H9 (cell line): ENCODE results near the gene REV1. TPM values are rescaled to one million over a fixed set of nuclear protein-coding genes. Genes with fewer than 3 reads are reported as not detected.

Source experiments
- DNase-seq: peaks from one replicate; pipeline ENCODE4 v3.0.0-alpha.2; 2017
- H2AFZ ChIP-seq: one replicate; pipeline ENCODE4 v1.6.1; 2013; ENCODE audit warnings: mild to moderate bottlenecking, low read length, control low read depth, moderate library complexity
- H2AK5ac ChIP-seq: 2 replicates; pipeline ENCODE4 v1.6.1; 2013; ENCODE audit warnings: low read length, control low read depth, mixed read lengths; ENCODE audit not compliant: insufficient read length
- H2BK120ac ChIP-seq: one replicate; pipeline ENCODE4 v1.6.1; 2013; ENCODE audit warnings: low read depth, mild to moderate bottlenecking, low read length, control low read depth, inconsistent platforms; ENCODE audit not compliant: poor library complexity, severe bottlenecking
- H2BK12ac ChIP-seq: 2 replicates; pipeline ENCODE4 v1.6.1; 2013; ENCODE audit warnings: low read length, control low read depth, mixed read lengths, low read depth; ENCODE audit not compliant: insufficient read length
- H2BK15ac ChIP-seq: 2 replicates; pipeline ENCODE4 v1.6.1; 2013; ENCODE audit warnings: low read depth, low read length, control low read depth
- H2BK20ac ChIP-seq: one replicate; pipeline ENCODE4 v1.6.1; 2013; ENCODE audit warnings: low read depth, mild to moderate bottlenecking, low read length, control low read depth, inconsistent platforms; ENCODE audit not compliant: poor library complexity, severe bottlenecking
- H2BK5ac ChIP-seq: 2 replicates; pipeline ENCODE4 v1.6.1; 2013; ENCODE audit warnings: low read length, control low read depth, mixed read lengths; ENCODE audit not compliant: insufficient read length
- H3K14ac ChIP-seq: 2 replicates; pipeline ENCODE4 v1.6.1; 2013; ENCODE audit warnings: low read length, control low read depth; ENCODE audit not compliant: insufficient read depth
- H3K18ac ChIP-seq: 2 replicates; pipeline ENCODE4 v1.6.1; 2013; ENCODE audit warnings: low read depth, mild to moderate bottlenecking, mixed read lengths, low read length, control low read depth; ENCODE audit not compliant: insufficient read length
- H3K23ac ChIP-seq: 2 replicates; pipeline ENCODE4 v1.6.1; 2013; ENCODE audit warnings: low read length, control low read depth, mixed read lengths, low read depth; ENCODE audit not compliant: insufficient read length
- H3K23me2 ChIP-seq: 2 replicates; pipeline ENCODE4 v1.6.1; 2013; ENCODE audit warnings: low read depth, mild to moderate bottlenecking, mixed read lengths, low read length, control low read depth; ENCODE audit not compliant: insufficient read length, poor library complexity, severe bottlenecking
- H3K27ac ChIP-seq: 2 replicates; pipeline ENCODE4 v1.5.1; 2013; ENCODE audit warnings: low read length, control low read depth, mixed read lengths, low read depth; ENCODE audit not compliant: insufficient read length
- H3K27me3 ChIP-seq: 2 replicates; pipeline ENCODE4 v1.6.1; 2013; ENCODE audit warnings: low read length, control low read depth, inconsistent platforms; ENCODE audit not compliant: insufficient read depth
- H3K4ac ChIP-seq: 2 replicates; pipeline ENCODE4 v1.6.1; 2013; ENCODE audit warnings: low read depth, mild to moderate bottlenecking, control low read depth, inconsistent platforms, low read length, moderate library complexity
- H3K4me1 ChIP-seq: 2 replicates; pipeline ENCODE4 v1.6.1; 2013; ENCODE audit warnings: low read length, control low read depth, inconsistent platforms; ENCODE audit not compliant: insufficient read depth
- H3K4me2 ChIP-seq: 2 replicates; pipeline ENCODE4 v1.6.1; 2013; ENCODE audit warnings: low read length, control low read depth, mixed read lengths; ENCODE audit not compliant: insufficient read length, insufficient read depth
- H3K56ac ChIP-seq: 2 replicates; pipeline ENCODE4 v1.6.1; 2013; ENCODE audit warnings: low read depth, mild to moderate bottlenecking, mixed read lengths, low read length, control low read depth; ENCODE audit not compliant: insufficient read length
- H3K79me1 ChIP-seq: 2 replicates; pipeline ENCODE4 v1.6.1; 2013; ENCODE audit warnings: low read depth, mild to moderate bottlenecking, moderate library complexity, low read length, control low read depth, inconsistent platforms; ENCODE audit not compliant: insufficient read depth, poor library complexity, severe bottlenecking
- H3K79me2 ChIP-seq: 2 replicates; pipeline ENCODE4 v1.6.1; 2013; ENCODE audit warnings: low read length, control low read depth, inconsistent platforms; ENCODE audit not compliant: insufficient read depth
- H3K9ac ChIP-seq: 2 replicates; pipeline ENCODE4 v1.6.1; 2013; ENCODE audit warnings: low read length, control low read depth, mixed read lengths; ENCODE audit not compliant: insufficient read length; ENCODE audit errors: extremely low read depth
- H3K9me3 ChIP-seq: one replicate; pipeline ENCODE4 v1.6.1; 2013; ENCODE audit warnings: low read depth, low read length, inconsistent platforms; ENCODE audit not compliant: control insufficient read depth
- H3T11ph ChIP-seq: one replicate; pipeline ENCODE4 v1.6.1; 2013; ENCODE audit warnings: mild to moderate bottlenecking, low read length, control low read depth, inconsistent platforms
- H4K20me1 ChIP-seq: one replicate; pipeline ENCODE4 v1.6.1; 2013; ENCODE audit not compliant: control insufficient read depth, insufficient read length, insufficient read depth
- H4K5ac ChIP-seq: 2 replicates; pipeline ENCODE4 v1.6.1; 2013; ENCODE audit warnings: low read depth, mild to moderate bottlenecking, mixed read lengths, low read length, control low read depth; ENCODE audit not compliant: insufficient read length
- H4K8ac ChIP-seq: replicated peaks from 2 replicates; pipeline ENCODE4 v1.6.1; 2013; ENCODE audit warnings: low read length, control low read depth, mixed read lengths, low read depth; ENCODE audit not compliant: insufficient read length
- H4K91ac ChIP-seq: 2 replicates; pipeline ENCODE4 v1.6.1; 2013; ENCODE audit warnings: low read depth, mild to moderate bottlenecking, moderate library complexity, mixed read lengths, low read length, control low read depth; ENCODE audit not compliant: insufficient read length
- H3K27ac Mint-ChIP-seq, 3 experiments: 2 replicates in 2 of 3; 3 replicates in 1 of 3; pipeline ENCODE4 v1.8.0; 2020 to 2021; ENCODE audit warnings: mixed read lengths in 3 of 3, mild to moderate bottlenecking in 1 of 3, moderate library complexity in 1 of 3
- H3K27me3 Mint-ChIP-seq: 2 replicates; pipeline ENCODE4 v1.8.0; 2021; ENCODE audit warnings: low read depth, mild to moderate bottlenecking, moderate library complexity, mixed read lengths
- H3K36me3 Mint-ChIP-seq, 3 experiments: 2 replicates in 2 of 3; 3 replicates in 1 of 3; pipeline ENCODE4 v1.8.0; 2020 to 2021; ENCODE audit warnings: low read depth in 3 of 3, mixed read lengths in 3 of 3; ENCODE audit not compliant: insufficient read depth in 1 of 3
- H3K4me1 Mint-ChIP-seq, 2 experiments: 2 replicates each; pipeline ENCODE4 v1.8.0; 2020; ENCODE audit warnings: mixed read lengths in 2 of 2
- H3K4me3 Mint-ChIP-seq, 2 experiments: 2 replicates in 1 of 2; 3 replicates in 1 of 2; pipeline ENCODE4 v1.8.0; 2020 to 2021; ENCODE audit warnings: mild to moderate bottlenecking in 2 of 2, mixed read lengths in 2 of 2, moderate library complexity in 1 of 2
- H3K9me3 Mint-ChIP-seq, 2 experiments: 2 replicates in 1 of 2; 3 replicates in 1 of 2; pipeline ENCODE4 v1.8.0; 2020; ENCODE audit warnings: mild to moderate bottlenecking in 2 of 2, mixed read lengths in 2 of 2, moderate library complexity in 1 of 2
- CTCF ChIP-seq: fragments of 200-600 bp; sonication (generic); conservative IDR thresholded peaks from 3 replicates; pipeline ENCODE4 v1.8.0; 2021; ENCODE audit warnings: antibody characterized with exemption, mild to moderate bottlenecking
- WGBS: extraction: QIAGEN DNeasy Blood & Tissue Kit; methylation state at CpG from one replicate; pipeline ENCODE4 v1.1.7; 2013; ENCODE audit warnings: missing lambda C conversion rate, low lambda C conversion rate, mixed read lengths; ENCODE audit not compliant: insufficient read length; ENCODE audit errors: extremely low coverage; 5-methylcytosine and 5-hydroxymethylcytosine counted together
- total RNA-seq: library from RNA; stranded (reverse); gene quantifications from 2 replicates; pipeline ENCODE4 v1.2.1, GENCODE V29; 2021

Gene REV1
- total RNA-seq, 1 experiment from 2014 or later, result 41.6 TPM

DNA sequence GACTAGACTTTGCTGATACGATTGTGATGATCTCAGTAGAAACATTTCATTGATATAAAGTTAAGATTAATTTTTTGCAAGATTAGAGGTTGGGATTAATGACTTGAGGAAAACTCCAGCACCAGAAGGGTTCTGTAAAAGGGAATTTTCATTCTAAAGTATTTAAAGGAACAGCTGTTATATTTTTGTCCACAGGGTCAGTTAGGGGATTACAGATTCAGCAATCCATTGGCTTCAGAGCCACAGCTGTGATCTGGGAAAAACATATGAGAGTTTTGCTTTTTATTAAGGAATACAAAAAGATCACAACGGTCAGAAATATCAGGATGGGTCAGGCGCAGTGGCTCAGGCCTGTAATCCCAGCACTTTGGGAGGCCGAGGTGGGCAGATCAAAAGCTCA lies 19.6 kb upstream of the REV1 start:
- no peaks in the 10 kb centered on the region for H3K27me3 ChIP-seq
- no peak overlapping the region for H2AK5ac ChIP-seq
- no peak overlapping the region for H2BK5ac ChIP-seq
- no peak overlapping the region for H3K23ac ChIP-seq
- H3K36me3 Mint-ChIP-seq, result no peaks in the 10 kb centered on the region
- no peak for TF ChIP-seq CTCF
- H3K56ac ChIP-seq, result no peak overlapping the region
- no peak overlapping the region for H3K4me3 Mint-ChIP-seq
- no CpG with 5 or more reads among the region's 4 CpGs for WGBS
- H2AFZ ChIP-seq, result no peak overlapping the region
- H3K4me2 ChIP-seq, result no peak overlapping the region
- no peak overlapping the region for H3K14ac ChIP-seq
- H4K91ac ChIP-seq, result no peak overlapping the region
- no peaks in the 10 kb centered on the region for H3K9me3 ChIP-seq
- H4K8ac ChIP-seq, result no peak overlapping the region
- H3K9me3 Mint-ChIP-seq, result no peaks in the 10 kb centered on the region
- no peak overlapping the region for H2BK20ac ChIP-seq
- H2BK15ac ChIP-seq, result no peak overlapping the region
- H4K5ac ChIP-seq, result no peak overlapping the region
- H4K20me1 ChIP-seq, result no peaks in the 10 kb centered on the region
- no peak overlapping the region for H3K18ac ChIP-seq
- H3K4me1 ChIP-seq, result no peaks in the 10 kb centered on the region
- H3K27ac ChIP-seq, result no peak overlapping the region
- H3T11ph ChIP-seq, result no peak overlapping the region
- no peak overlapping the region for H3K27ac Mint-ChIP-seq
- no peaks in the 10 kb centered on the region for H3K23me2 ChIP-seq
- no peaks in the 10 kb centered on the region; the same call in 1 of the 2 replicates for H3K27me3 Mint-ChIP-seq
- no peak overlapping the region for H2BK120ac ChIP-seq
- H2BK12ac ChIP-seq, result no peak overlapping the region
- no peaks in the 10 kb centered on the region for H3K79me1 ChIP-seq
- H3K9ac ChIP-seq, result no peak overlapping the region
- H3K4me1 Mint-ChIP-seq, result peaks cover 0 to 2% of the 10 kb centered on the region in 2 experiments; a peak in 1 of 4 replicates
- no peaks in the 10 kb centered on the region for H3K79me2 ChIP-seq
- no peak for DNase-seq
- no peak overlapping the region for H3K4ac ChIP-seq
